Liver (tissue), 9 donors: Measurements from ENCODE around the gene TLE1. TPM values are rescaled to one million over a fixed set of nuclear protein-coding genes. Genes with fewer than 3 reads are reported as not detected.

ENCODE experiments used
- DNase-seq: peaks from one replicate; pipeline ENCODE4 v3.0.0-alpha.2; 2017; ENCODE audit warnings: low spot score
- H3K27ac ChIP-seq, 2 donors: one replicate each; pipeline ENCODE4 v1.7.0; 2013; ENCODE audit warnings: inconsistent platforms in 2 of 2, low read length in 2 of 2, control low read depth in 1 of 2, low read depth in 1 of 2, mild to moderate bottlenecking in 1 of 2
- H3K27me3 ChIP-seq, 4 donors: one replicate each; pipeline versions ENCODE4 v1.6.1 to v1.7.0; 2013; ENCODE audit warnings: low read length in 3 of 4, inconsistent platforms in 1 of 4, mild to moderate bottlenecking in 1 of 4, moderate library complexity in 1 of 4; ENCODE audit not compliant: control insufficient read depth in 4 of 4, insufficient read depth in 4 of 4
- H3K36me3 ChIP-seq, 4 donors: one replicate each; pipeline versions ENCODE4 v1.6.1 to v1.7.0; 2013; ENCODE audit warnings: low read length in 3 of 4, mild to moderate bottlenecking in 3 of 4, low read depth in 1 of 4, moderate library complexity in 1 of 4; ENCODE audit not compliant: control insufficient read depth in 4 of 4, insufficient read depth in 3 of 4
- H3K4me1 ChIP-seq, 4 donors: one replicate each; pipeline versions ENCODE4 v1.6.1 to v1.7.0; 2013; ENCODE audit warnings: low read length in 3 of 4, mild to moderate bottlenecking in 3 of 4, moderate library complexity in 1 of 4; ENCODE audit not compliant: control insufficient read depth in 4 of 4, insufficient read depth in 4 of 4
- H3K4me3 ChIP-seq, 3 donors: one replicate each; pipeline versions ENCODE4 v1.6.1 to v1.7.0; 2013; ENCODE audit warnings: low read length in 3 of 3, control low read depth in 1 of 3, low read depth in 1 of 3, mild to moderate bottlenecking in 1 of 3
- H3K9ac ChIP-seq, 2 donors: one replicate each; pipeline ENCODE4 v1.7.0; 2013; ENCODE audit warnings: low read length in 2 of 2, mild to moderate bottlenecking in 2 of 2, moderate library complexity in 2 of 2, control low read depth in 1 of 2, low read depth in 1 of 2
- H3K9me3 ChIP-seq, 4 donors: one replicate each; pipeline versions ENCODE4 v1.6.1 to v1.7.0; 2013; ENCODE audit warnings: low read length in 3 of 4; ENCODE audit not compliant: control insufficient read depth in 4 of 4
- ATF3 ChIP-seq: IDR thresholded peaks from 2 replicates; pipeline ENCODE4 v1.6.1; 2016; ENCODE audit warnings: antibody characterized with exemption
- CTCF ChIP-seq: fragments of 150-350 bp; IDR thresholded peaks from 2 replicates; pipeline ENCODE4 v1.5.1; 2017; ENCODE audit warnings: improper control_type of control experiment, low read depth, low read length; ENCODE audit not compliant: missing input control
- EGR1 ChIP-seq, 2 donors: IDR thresholded peaks; 2 replicates each; pipeline ENCODE4 v1.6.1; 2016 to 2018; ENCODE audit warnings: antibody characterized with exemption in 2 of 2, low read depth in 2 of 2
- FOXA1 ChIP-seq: IDR thresholded peaks from 2 replicates; pipeline ENCODE4 v1.6.1; 2016; ENCODE audit warnings: antibody characterized with exemption
- FOXA2 ChIP-seq: IDR thresholded peaks from 2 replicates; pipeline ENCODE4 v1.6.1; 2016; ENCODE audit warnings: antibody characterized with exemption
- GABPA ChIP-seq, 2 donors: IDR thresholded peaks in 1 of 2; conservative IDR thresholded peaks in 1 of 2; 2 replicates each; pipeline ENCODE4 v1.6.1; 2016; ENCODE audit warnings: antibody characterized with exemption in 2 of 2, mild to moderate bottlenecking in 1 of 2, moderate library complexity in 1 of 2
- HNF4A ChIP-seq, 2 donors: conservative IDR thresholded peaks; 2 replicates each; pipeline ENCODE4 v1.6.1; 2016; ENCODE audit warnings: antibody characterized with exemption in 2 of 2, mild to moderate bottlenecking in 2 of 2
- HNF4G ChIP-seq: IDR thresholded peaks from 2 replicates; pipeline ENCODE4 v1.6.1; 2016; ENCODE audit warnings: antibody characterized with exemption
- JUND ChIP-seq, 2 donors: IDR thresholded peaks; 2 replicates each; pipeline ENCODE4 v1.6.1; 2016; ENCODE audit warnings: antibody characterized with exemption in 2 of 2
- NR2F2 ChIP-seq: IDR thresholded peaks from 2 replicates; pipeline ENCODE4 v1.6.1; 2016; ENCODE audit warnings: antibody characterized with exemption
- RAD21 ChIP-seq, 2 donors: IDR thresholded peaks; 2 replicates each; pipeline ENCODE4 v1.6.1; 2016; ENCODE audit warnings: antibody characterized with exemption in 2 of 2, mild to moderate bottlenecking in 2 of 2
- RXRA ChIP-seq, 2 donors: IDR thresholded peaks; 2 replicates each; pipeline ENCODE4 v1.6.1; 2017 to 2018; ENCODE audit warnings: antibody characterized with exemption in 2 of 2, mild to moderate bottlenecking in 1 of 2
- SP1 ChIP-seq: IDR thresholded peaks from 2 replicates; pipeline ENCODE4 v1.6.1; 2018; ENCODE audit warnings: antibody characterized with exemption, mild to moderate bottlenecking
- YY1 ChIP-seq: IDR thresholded peaks from 2 replicates; pipeline ENCODE4 v1.6.1; 2016; ENCODE audit warnings: antibody characterized with exemption, mild to moderate bottlenecking
- ZBTB33 ChIP-seq: IDR thresholded peaks from 2 replicates; pipeline ENCODE4 v1.6.1; 2016; ENCODE audit warnings: antibody characterized with exemption
- WGBS: extraction: QIAGEN DNeasy Blood & Tissue Kit; methylation state at CpG from one replicate; pipeline ENCODE4 v1.1.7; 2013; 5-methylcytosine and 5-hydroxymethylcytosine counted together
- polyA plus RNA-seq, 2 donors: library from polyadenylated mRNA; stranded (reverse) in 1 of 2; unstranded in 1 of 2; fragments of 200-250 nt in 1 of 2; fragments of >200 nt in 1 of 2; fragmentation: Nextera tagmentation in 1 of 2; extraction: Ambion mirVana in 1 of 2; gene quantifications; one replicate each; pipeline versions ENCODE4 v1.2.1 to v1.2.3, GENCODE V29; 2013 to 2015
- total RNA-seq, 2 donors: library from RNA; depleted of rRNA; stranded (reverse); fragments of >200 nt; gene quantifications; one replicate each; pipeline ENCODE4 v1.2.3, GENCODE V29; 2014
- TF ChIP-seq, protein P1 (sequence below): IDR thresholded peaks from 2 replicates; pipeline ENCODE4 v1.6.1; 2016; ENCODE audit warnings: antibody characterized with exemption
- donor health status: healthy.
- donor health status: healthy.
- donor health status: healthy.
- donor health status: healthy.
- donor health status: healthy.

The TLE1 gene
- total and polyA plus RNA-seq, 4 donors: 25.2 to 45.4 (median 25.7) TPM

DNA sequence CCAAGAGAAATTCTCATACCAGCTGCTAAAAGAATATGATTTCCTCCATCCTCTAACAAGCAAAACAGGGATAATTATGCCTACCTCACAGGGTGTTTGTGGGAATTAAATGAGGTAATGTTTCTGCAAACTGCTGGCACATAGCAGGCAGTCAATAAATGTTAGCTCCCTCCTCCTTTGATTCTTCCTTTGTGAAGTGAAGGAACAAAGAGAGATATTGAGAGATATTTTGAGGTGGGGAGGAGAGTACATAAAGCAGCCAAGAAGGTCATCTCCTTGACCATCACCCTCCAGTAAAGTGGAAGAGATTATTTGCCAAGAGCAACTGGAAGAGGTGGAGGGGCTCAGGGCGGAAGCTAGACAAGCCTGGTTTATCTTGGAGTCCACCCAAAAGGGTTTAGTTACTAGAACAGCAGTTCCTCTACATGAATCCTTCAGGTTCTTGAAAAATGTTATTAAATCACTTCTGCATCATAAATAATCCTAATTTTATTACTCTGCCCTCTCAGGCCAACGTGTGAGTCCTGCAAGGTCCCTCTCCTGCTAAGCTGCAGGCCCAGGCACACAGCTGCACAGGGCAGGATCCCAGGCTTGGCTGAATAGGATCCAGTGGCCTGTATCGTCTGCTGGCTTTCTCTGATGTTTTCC, 35.0 kb upstream of the TLE1 start (continued):
- TF ChIP-seq CTCF (no peak), YY1 (no peak)

DNA sequence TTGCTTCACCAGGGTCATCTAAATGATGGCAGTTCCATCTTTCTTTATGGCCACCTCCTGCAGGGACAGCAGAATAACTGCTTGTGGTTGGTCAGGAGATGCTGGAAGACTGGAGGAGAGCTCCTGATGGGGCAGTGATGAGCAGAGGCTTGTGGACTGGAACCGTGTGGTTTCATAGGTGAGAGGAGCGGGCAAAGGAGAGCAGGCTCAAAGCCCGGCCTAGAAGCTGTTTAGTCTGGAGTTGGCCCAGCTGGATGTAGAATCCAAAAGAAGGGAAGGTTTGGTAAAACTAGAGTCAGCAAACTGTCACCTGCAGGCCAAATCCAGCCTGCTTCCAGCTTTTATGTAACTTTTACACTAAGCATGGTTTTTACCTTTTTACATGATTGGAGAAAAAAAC, 32.9 kb upstream of the TLE1 start:
- Histone ChIP-seq H3K36me3 (no peaks in the 10 kb centered on the region), H3K27ac (peak overlapping the region in 1 of 2 donors; percentile 2), H3K9ac (no peak overlapping the region), H3K4me1 (peaks cover 0 to 29% (median 17%) of the 10 kb centered on the region in 4 donors), H3K4me3 (no peak overlapping the region), H3K27me3 (no peaks in the 10 kb centered on the region), H3K9me3 (no peaks in the 10 kb centered on the region)
- WGBS: 48% methylated on average over 3 of the region's 3 CpGs
- no peak for DNase-seq
- TF ChIP-seq JUND (IDR thresholded peaks at IDR 0.05) (no peak), NR2F2 (no peak), HNF4G (no peak), CTCF (no peak), GABPA (IDR thresholded peaks at IDR 0.05 in 1 of 2, conservative IDR thresholded peaks at IDR 0.05 in 1 of 2) (no peak), RXRA (IDR thresholded peaks at IDR 0.05) (peak; percentile 37 to 65), EGR1 (IDR thresholded peaks at IDR 0.05; ENCODE audit: low read depth in 2 of 2) (no peak), FOXA1 (no peak), ATF3 (no peak), HNF4A (conservative IDR thresholded peaks at IDR 0.05) (peak; percentile 63 to 71), SP1 (peak; percentile 30), ZBTB33 (no peak), RAD21 (IDR thresholded peaks at IDR 0.05) (peak; percentile 47 to 64), FOXA2 (peak; percentile 20)
- TF ChIP-seq, protein P1, sequence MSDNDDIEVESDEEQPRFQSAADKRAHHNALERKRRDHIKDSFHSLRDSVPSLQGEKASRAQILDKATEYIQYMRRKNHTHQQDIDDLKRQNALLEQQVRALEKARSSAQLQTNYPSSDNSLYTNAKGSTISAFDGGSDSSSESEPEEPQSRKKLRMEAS: peak; percentile 50
